Psoas muscle (tissue), 8 donors: Measurements from ENCODE around the gene SUMO4. TPM values are rescaled to one million over a fixed set of nuclear protein-coding genes. Genes with fewer than 3 reads are reported as not detected.

Experiments
- ATAC-seq, 4 donors: fragments of 200-7000 bp; cut with Tn5 transposase; one replicate each; pipeline ENCODE4 v1.9.1; 2020; ENCODE audit warnings: moderate library complexity in 3 of 4, mild to moderate bottlenecking in 2 of 4
- DNase-seq, 2 donors: peaks; one replicate each; pipeline ENCODE4 v3.0.0-alpha.2; 2020
- H3K27ac ChIP-seq: fragments of 200-600 bp; one replicate; pipeline ENCODE4 v1.8.0; 2022
- H3K27me3 ChIP-seq, 3 donors: fragments of 200-600 bp in 1 of 3; one replicate each; pipeline versions ENCODE4 v1.6.1 to v1.8.0; 2013 to 2022; ENCODE audit warnings: low read length in 2 of 3, mild to moderate bottlenecking in 2 of 3, moderate library complexity in 1 of 3; ENCODE audit not compliant: insufficient read depth in 3 of 3
- H3K36me3 ChIP-seq, 2 donors: fragments of 200-600 bp in 1 of 2; one replicate each; pipeline versions ENCODE4 v1.6.1 to v1.8.0; 2013 to 2022; ENCODE audit warnings: low read depth in 1 of 2, mild to moderate bottlenecking in 1 of 2, moderate library complexity in 1 of 2; ENCODE audit not compliant: insufficient read depth in 1 of 2
- H3K4me1 ChIP-seq: fragments of 200-600 bp; one replicate; pipeline ENCODE4 v1.8.0; 2022
- H3K4me3 ChIP-seq: fragments of 200-600 bp; one replicate; pipeline ENCODE4 v1.8.0; 2022; ENCODE audit warnings: mild to moderate bottlenecking
- H3K9me3 ChIP-seq: fragments of 200-600 bp; one replicate; pipeline ENCODE4 v1.8.0; 2022
- CTCF ChIP-seq: fragments of 200-600 bp; IDR thresholded peaks from one replicate; pipeline ENCODE4 v1.8.0; 2022; ENCODE audit warnings: antibody characterized with exemption
- WGBS, 3 donors: extraction: QIAGEN DNeasy Blood & Tissue Kit; methylation state at CpG; one replicate each; pipeline versions ENCODE4 v1.1.6 to v1.1.7; 2013; 5-methylcytosine and 5-hydroxymethylcytosine counted together
- intact Hi-C, 2 donors: fragments of 100-400 bp; cut with DNase I; formaldehyde crosslinking; loops; one replicate each; pipeline versions ENCODE4 v1.11.0 to v1.14.2; 2022
- polyA plus RNA-seq, 3 donors: library from polyadenylated mRNA; stranded (reverse); fragments of 200-250 nt; gene quantifications; one replicate each; pipeline ENCODE4 v1.2.3, GENCODE V29; 2013
- total RNA-seq, 4 donors: library from RNA; stranded (reverse); fragmentation: NEBNext Ultra II Directional in 2 of 4; extraction: Animal tissue kit (Norgen Biotek cat#: 25700) in 2 of 4; gene quantifications; one replicate each; pipeline versions ENCODE4 v1.2.1 to v1.2.4, GENCODE V29; 2021 to 2023
- donor health status: healthy with polysubstance abuse.
- donor health status: DM: no; HTN: no; CAD: no; lungs with moderate emphysema.
- donor health status: Bipolar disorder and iron deficiency.
- donor health status: healthy.
- donor health status: DM: yes; HTN: yes; CAD: no.
- donor health status: DM: no; HTN: no; CAD: no.
- donor health status: DM: no; HTN: no; CAD: no.
- donor health status: DM: yes; HTN: yes; CAD: no.

Gene SUMO4
- total and polyA plus RNA-seq, 7 donors = 0.16 to 0.42 (median 0.32) TPM; not detected in 2

GRCh38 chr6:149431905-149432775 lies 32.1 kb downstream of the SUMO4 start:
- DNase-seq (peak; percentile 88 to 93), ATAC-seq (peak; percentile 93 to 98 (median 96))
- Histone ChIP-seq H3K9me3 (no peaks in the 10 kb centered on the region), H3K27me3 (no peaks in the 10 kb centered on the region), H3K36me3 (no peaks in the 10 kb centered on the region), H3K27ac (no peak overlapping the region), H3K4me1 (no peaks in the 10 kb centered on the region), H3K4me3 (no peak overlapping the region)
- 23 to 31% (median 26%) methylated on average over 19 of the region's 19 CpGs for WGBS, 3 donors
- TF ChIP-seq CTCF = peak; percentile 99
- intact Hi-C loops = loop anchor here (1.0 to 2.0 kb wide), 3 partner anchors 349 to 403 kb away; no protein-coding TSS in a partner anchor

- intact Hi-C loops = loop anchor here (2.0 kb wide), 2 partner anchors 351 to 405 kb away; no protein-coding TSS in a partner anchor
- WGBS, 3 donors = 75 to 85% (median 77%) methylated on average over 2 of the region's 2 CpGs
- DNase-seq (no peak), ATAC-seq (no peak)
- H3K9me3 ChIP-seq = no peaks in the 10 kb centered on the region
- H3K27me3 ChIP-seq = no peaks in the 10 kb centered on the region
- no peak for TF ChIP-seq CTCF
- H3K4me1 ChIP-seq = no peaks in the 10 kb centered on the region
- no peaks in the 10 kb centered on the region for H3K36me3 ChIP-seq
- no peak overlapping the region for H3K27ac ChIP-seq
- H3K4me3 ChIP-seq = no peak overlapping the region
These were observed 33.3 kb downstream of the SUMO4 start for GRCh38 chr6:149433405-149433804.

- ATAC-seq = no peak
- no peak overlapping the region for H3K4me3 ChIP-seq
- H3K27me3 ChIP-seq = no peaks in the 10 kb centered on the region
- no peaks in the 10 kb centered on the region for H3K9me3 ChIP-seq
- intact Hi-C loops = loop anchor here (2.0 kb wide), 2 partner anchors 351 to 405 kb away; no protein-coding TSS in a partner anchor
- no peaks in the 10 kb centered on the region for H3K4me1 ChIP-seq
- 45 to 63% (median 52%) methylated on average over 1 of the region's 1 CpG for WGBS, 3 donors
- no peak overlapping the region for H3K27ac ChIP-seq
- no peak for DNase-seq
- TF ChIP-seq CTCF = no peak
- H3K36me3 ChIP-seq = no peaks in the 10 kb centered on the region
These were observed 33.8 kb downstream of the SUMO4 start for GRCh38 chr6:149433881-149434280.

GRCh38 chr6:149435919-149436586 lies 36.0 kb downstream of the SUMO4 start:
- TF ChIP-seq CTCF = no peak
- ATAC-seq (no peak), DNase-seq (no peak)
- Histone ChIP-seq H3K27ac (no peak overlapping the region), H3K4me1 (no peaks in the 10 kb centered on the region), H3K9me3 (no peaks in the 10 kb centered on the region), H3K4me3 (no peak overlapping the region), H3K36me3 (no peaks in the 10 kb centered on the region), H3K27me3 (no peaks in the 10 kb centered on the region)
- intact Hi-C loops = no loop called here
- 85 to 94% (median 91%) methylated on average over 13 of the region's 13 CpGs for WGBS, 3 donors
